HG03558 (cell line): Measurements from ENCODE around the gene SEC31A.
"Not testable (repeated sequence)": the region's sequence is repeated elsewhere in the genome, so short reads cannot be mapped to it uniquely, and the experiment has no call there.

Experiments
- ATAC-seq: cut with Tn5 transposase; IDR thresholded peaks from one replicate; pipeline ENCODE4 v1.9.1; 2021; ENCODE audit warnings: moderate number of reproducible peaks; ENCODE audit not compliant: unreplicated experiment; ENCODE audit errors: extremely low read depth

SEC31A gene

GRCh38 chr4:82850684-82851083 lies 40.3 kb downstream of the SEC31A start:
- no peak for ATAC-seq

DNA sequence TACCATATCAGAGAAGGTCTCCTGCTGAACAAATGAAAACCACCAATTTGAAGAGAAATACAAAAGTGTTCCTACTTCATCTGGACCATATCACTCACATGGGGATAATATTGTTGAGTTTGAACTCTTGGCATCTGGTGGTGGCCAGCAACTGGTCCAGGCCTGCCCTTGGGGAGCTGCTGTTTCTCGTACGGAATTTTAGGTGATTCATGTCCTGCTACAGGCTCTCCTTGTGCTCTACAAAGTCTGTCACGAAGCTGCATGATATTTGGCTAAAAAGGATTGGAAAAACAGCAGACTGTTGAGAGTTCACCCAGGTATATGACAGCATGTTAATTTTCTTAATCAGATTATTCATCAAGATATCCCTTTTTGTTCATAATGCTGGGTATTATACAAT lies 42.2 kb downstream of the SEC31A start:
- no peak for ATAC-seq

DNA sequence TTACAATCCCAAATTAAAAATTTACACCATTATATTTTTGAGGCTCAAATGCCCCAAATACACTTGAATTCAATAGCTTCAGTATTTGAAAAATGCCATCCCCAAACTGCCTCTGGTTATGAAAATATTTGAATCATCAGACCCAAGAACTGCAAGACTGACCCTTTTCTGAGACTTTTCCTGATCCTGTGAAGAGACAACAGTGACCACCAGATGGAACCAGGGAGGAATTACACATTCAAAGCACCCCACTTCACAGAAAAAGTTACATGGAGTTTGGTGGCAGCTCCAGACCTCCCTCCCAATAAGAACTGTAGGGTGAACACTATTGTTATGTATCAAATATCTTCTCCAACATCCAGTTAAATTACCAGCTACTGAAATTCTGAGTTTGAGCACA lies 48.4 kb downstream of the SEC31A start:
- no peak for ATAC-seq

DNA sequence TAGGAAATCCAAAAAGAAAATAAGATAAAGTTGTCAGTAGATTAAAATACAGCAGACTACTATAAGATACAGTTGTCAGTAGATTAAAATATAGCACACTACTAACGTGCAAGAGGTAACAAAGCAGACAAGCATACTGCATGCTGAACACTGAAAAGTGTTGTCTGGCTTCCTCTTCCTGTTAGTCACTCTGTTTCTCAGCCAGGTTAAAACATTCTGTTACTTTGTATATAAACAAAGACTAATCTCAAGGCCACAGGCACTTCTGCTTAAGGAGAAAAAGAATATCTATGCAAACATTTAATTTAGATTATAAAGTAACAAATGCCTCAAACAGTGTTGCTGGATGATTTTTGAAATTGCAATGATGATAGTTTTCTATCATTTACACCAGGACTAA lies 51.3 kb downstream of the SEC31A start:
- no peak for ATAC-seq

- no peak for ATAC-seq
Measured at GRCh38 chr4:82833696-82834313, 57.1 kb downstream of the SEC31A start.

DNA sequence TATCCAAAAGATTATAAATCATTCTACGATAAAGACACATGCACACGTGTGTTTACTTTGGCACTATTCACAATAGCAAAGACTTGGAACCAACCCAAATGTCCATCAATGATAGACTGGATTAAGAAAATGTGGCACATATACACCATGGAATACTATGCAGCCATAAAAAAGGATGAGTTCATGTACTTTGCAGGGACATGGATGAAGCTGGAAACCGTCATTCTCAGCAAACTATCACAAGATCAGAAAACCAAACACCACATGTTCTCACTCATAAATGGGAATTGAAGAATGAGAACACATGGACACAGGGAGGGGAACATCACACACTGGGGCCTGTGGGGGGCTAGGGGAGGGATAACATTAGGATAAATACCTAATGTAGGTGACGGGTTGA lies 57.9 kb downstream of the SEC31A start:
- ATAC-seq, result not testable (repeated sequence)

DNA sequence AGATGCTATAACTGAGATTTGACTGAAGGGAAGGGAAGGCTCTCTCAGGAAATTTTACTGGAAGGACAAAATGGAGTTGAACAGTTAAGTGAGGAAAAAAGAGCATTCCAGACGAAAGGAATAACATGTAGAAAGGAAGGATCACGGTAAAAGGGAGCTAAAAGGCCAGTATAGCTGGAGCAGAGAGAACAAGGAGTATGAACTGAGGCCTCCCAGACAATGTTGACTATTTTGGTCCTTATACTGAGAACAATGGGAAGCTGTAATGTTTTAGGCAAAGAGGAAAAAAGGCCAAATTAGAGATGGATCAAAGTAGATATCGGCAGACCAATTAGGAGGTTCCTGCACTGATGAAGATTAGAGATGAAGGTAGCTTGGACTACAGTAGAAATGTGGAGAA lies 65.5 kb downstream of the SEC31A start:
- no peak for ATAC-seq

DNA sequence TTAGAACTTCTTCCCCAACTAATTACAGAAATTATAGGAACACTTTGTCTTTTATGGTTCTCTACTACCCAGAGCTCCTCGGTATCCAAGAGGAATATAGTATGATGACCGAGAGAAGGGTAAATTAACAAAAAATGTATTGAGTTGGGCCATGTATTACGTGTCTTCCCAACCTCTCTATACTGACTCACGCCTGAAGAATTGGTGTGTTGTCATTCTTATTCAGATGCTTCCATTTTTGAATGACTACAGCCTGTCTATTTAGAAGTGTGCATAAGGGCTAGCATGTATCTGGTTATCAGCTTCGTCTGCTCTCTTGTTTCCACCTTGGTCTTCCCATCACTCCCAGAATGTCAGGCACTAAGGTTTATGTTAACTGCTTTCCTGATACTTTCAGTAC lies 67.9 kb downstream of the SEC31A start:
- no peak for ATAC-seq

- no peak for ATAC-seq
Measured at GRCh38 chr4:82820689-82821088, 70.3 kb downstream of the SEC31A start.

DNA sequence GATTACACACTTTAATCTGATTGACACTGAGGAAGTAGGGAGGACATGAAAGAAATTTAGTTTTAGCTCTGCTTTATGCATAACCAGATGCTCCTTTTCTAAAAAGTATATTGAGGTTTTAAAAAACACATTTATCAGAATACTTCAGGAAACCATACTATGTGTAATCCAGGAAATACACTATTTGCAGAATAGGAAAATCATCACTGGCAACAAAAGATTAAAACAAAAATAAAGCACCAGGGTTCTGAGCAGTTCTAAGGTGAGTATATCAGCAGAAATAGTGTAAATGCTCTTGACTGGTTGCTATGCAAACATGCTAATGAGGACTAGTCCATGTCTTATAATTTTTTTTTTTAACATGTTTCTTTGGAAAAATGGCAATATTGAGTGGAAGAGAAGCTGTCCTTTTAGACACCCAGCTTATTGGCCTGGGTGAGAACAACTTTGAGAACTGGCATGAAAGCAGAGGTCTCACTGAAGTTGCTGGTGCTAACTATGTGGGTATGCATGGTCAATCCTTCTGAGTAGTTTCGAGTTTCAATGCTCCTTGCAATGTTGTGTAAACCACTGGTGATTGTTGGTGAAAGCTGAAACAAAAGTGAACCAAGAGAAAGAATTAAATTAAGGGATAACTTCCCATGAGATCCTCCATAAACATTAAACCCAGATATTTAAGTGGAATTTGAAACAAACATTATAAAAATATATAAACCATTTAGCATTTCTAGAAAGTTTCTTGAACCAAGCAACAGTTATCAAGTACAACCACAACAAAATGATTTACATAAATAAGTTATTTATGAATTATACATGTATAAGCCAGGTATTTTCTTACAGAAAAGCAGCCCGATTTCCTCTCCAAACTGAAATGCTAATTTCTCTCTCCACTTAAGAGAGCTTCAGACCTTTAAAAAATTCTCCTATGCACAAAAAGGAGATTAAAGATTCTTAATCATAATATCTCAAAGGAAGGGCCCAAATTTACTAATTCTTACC lies 72.0 kb downstream of the SEC31A start:
- ATAC-seq, result no peak

- ATAC-seq, result not testable (repeated sequence)
Measured at GRCh38 chr4:82816874-82817273, 74.1 kb downstream of the SEC31A start.

GRCh38 chr4:82814034-82814433 lies 76.9 kb downstream of the SEC31A start:
- no peak for ATAC-seq

DNA sequence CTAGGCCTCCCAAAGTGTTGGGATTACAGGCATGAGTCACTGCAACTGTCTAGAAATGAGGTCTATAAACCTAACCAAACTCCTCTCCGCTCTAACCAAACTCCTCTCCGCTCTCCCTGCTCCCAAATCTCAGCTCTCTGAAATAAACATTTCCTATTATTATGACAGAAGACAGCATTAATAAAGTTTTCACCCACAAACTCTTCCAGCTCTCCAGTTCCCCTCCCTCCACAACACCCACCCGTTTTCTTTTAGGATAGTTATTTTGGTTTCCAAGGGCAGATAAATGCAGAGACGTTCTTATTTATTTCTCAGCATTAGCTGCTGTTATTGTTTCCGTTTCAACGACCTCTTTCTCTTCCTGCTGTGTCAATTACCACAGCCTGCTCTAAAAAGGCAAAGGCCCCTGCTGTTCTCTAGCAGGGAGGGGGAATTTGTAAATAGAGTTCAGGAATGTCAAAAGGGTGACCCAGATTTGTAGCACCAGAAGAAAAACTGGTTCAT lies 79.1 kb downstream of the SEC31A start:
- ATAC-seq, result no peak

DNA sequence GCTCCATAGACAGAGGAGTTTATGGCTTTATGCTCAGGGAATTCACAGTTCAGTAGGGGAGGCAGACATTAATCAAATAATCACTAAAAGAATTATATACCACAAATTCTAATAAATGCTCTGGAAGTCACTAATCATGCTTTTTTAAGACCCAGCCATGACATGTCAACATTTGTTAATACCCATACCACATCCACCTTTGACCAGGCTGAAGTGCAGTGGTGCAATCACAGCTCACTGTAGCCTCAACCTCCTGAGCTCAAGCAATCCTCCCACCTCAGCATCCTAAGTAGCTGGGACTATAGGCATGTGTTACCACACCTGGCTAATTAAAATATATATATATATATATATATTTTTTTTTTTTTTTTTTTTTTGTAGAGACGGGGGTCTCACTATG lies 79.6 kb downstream of the SEC31A start:
- ATAC-seq, result no peak

DNA sequence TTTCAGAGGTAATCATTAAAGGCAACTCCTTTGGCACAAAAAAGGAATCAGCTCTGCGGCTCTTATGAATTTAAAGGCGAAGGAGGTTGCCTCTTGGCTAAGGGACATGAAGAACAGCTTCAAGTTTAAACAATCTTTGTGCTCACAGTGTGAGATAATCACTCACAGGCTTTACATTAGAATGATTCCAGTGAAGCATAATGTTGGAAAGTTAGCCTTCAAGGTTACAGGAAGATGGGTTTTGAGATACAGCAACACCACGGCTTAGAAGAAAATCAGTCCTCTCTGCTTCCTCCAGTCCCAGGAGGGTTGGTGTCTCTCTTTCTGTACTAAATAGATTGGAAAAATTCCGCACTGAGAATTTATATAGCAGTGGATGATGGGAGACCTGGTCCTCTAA lies 80.8 kb downstream of the SEC31A start:
- ATAC-seq, result no peak

DNA sequence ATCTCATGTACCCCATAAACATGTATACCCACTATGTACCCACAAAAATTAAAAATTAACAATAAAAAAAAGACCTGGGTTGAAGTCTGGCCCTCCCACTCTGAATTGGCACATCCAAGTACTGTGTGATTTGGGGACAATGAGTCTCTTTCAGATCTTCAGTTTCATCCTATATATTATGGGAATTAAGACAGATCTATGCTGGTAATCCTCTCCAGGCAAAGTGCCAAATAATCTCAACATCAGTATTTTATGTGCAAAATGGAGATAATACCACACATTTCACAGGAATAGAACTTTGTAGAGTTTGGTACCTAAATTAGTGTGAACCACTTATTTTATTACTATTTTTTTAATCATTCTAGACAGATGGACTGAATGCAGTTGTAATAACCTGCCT lies 81.3 kb downstream of the SEC31A start:
- no peak for ATAC-seq

DNA sequence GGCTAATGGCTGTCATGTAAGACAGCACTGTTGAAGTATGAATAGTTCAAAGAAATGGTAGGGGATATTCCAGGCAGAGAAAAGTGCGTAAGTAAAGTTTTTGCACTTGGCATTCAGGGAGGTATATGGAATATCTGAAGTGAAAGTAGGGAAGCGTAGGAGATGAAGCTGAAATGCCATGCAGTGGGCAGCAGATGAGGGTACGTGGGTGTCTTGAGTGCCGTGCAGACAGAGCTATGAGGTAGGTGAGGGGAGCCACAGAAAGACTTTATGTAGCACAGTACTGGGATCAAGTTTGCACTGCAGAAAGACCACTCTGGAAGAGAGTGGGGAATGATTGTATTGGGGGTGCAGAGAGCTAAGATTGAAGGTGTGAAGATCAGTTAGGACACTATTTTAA lies 87.2 kb downstream of the SEC31A start:
- no peak for ATAC-seq

DNA sequence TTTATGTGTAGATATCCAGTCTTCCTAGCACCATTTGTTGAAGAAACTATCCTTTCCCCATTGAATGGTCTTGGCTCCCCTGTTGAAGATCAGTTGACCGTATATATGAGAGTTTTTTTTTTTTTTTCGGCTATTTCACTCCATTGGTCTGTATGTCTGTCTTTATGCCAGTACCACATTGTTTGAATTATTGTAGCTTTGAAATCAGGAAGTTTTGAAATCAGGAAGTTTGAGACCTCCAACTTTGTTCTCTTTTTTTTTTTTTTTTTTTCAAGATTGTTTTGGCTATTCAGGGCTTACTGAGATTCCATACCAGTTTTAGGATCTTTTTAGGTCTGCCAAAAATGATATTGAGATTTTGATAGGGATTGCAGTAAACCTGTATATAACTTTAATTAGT lies 88.0 kb downstream of the SEC31A start:
- no peak for ATAC-seq

GRCh38 chr4:82801910-82802521 lies 88.9 kb downstream of the SEC31A start:
- no peak for ATAC-seq

GRCh38 chr4:82799006-82799881 lies 91.7 kb downstream of the SEC31A start:
- no peak for ATAC-seq
